ENCODE measurements around the gene PTPRG. TPM values are rescaled to one million over a fixed set of nuclear protein-coding genes. Genes with fewer than 3 reads are reported as not detected.
"Not testable (repeated sequence)": the region's sequence is repeated elsewhere in the genome, so short reads cannot be mapped to it uniquely, and the experiment has no call there.

PTPRG gene
- total RNA-seq, 4 donors from 2014 or later: 21.1 to 54.2 (median 30.6) TPM

DNA sequence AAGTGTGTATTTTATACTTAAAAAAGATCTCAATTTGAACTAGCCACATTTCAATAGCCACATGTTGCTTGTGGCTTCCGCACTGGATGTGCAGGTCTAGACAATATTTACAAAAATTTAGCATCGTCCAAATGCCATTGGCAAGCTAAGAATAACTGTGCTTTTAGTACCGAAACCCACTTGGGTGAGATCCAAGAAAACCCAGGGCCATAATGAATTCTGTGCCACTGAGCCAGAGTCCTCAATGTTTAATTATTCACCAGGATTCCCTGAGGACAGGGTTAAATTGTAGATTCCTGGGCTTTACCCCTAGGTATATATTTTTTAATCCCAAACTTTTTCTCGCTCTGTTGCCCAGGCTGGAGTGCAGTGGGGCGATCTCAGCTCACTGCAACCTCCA lies 22.9 kb upstream of the PTPRG start:
- in situ Hi-C loops (cut with MboI; ENCODE audit: low sequenced_read_pairs in 4 of 4): loop anchor here in 1 of 4 donors (25.0 kb wide), 1 partner anchor 276 kb away; the partner anchor contains the start of gene FHIT

DNA sequence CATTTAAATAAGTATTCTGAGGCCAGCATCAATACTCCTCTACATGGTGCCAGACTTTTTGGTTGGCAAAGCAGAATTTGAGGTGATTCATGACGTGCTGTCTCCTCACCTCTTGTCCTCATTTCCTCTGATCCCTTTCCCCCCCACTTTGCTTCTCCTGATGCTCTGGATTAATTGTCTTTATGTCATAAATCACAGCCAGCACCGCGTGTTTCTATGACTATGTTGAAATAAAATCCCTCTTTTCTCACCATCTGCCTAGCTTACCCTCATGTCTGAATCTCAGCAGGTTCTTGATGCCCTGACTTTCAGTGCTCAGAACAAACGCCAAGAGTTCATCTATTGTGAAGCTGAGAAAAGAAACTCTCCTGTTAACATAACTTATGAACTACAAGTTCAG lies 19.7 kb upstream of the PTPRG start:
- intact Hi-C loops (cut with DNase I; ENCODE audit: low total_unique reads): no loop called here
- no peak for DNase-seq
- TF ChIP-seq CTCF (IDR thresholded peaks at IDR 0.05 in 4 of 5, conservative IDR thresholded peaks at IDR 0.05 in 1 of 5) (no peak), POLR2A (IDR thresholded peaks at IDR 0.05) (no peak)
- H3K27ac ChIP-seq: no peak overlapping the region
- in situ Hi-C loops (cut with MboI; ENCODE audit: low sequenced_read_pairs in 4 of 4): loop anchor here in 1 of 4 donors (25.0 kb wide), 1 partner anchor 279 kb away; the partner anchor contains the start of gene FHIT
- no peaks in the 10 kb centered on the region for H3K36me3 ChIP-seq
- H3K9me3 ChIP-seq: no peaks in the 10 kb centered on the region
- H3K4me1 ChIP-seq: no peaks in the 10 kb centered on the region
- no peaks in the 10 kb centered on the region for H3K27me3 ChIP-seq
- H3K4me3 ChIP-seq: no peak overlapping the region
- ATAC-seq: no peak

More for the DNA sequence above, 22.9 kb upstream of the PTPRG start:
- Histone ChIP-seq H3K4me3 (no peak overlapping the region), H3K4me1 (no peaks in the 10 kb centered on the region), H3K27ac (no peak overlapping the region), H3K27me3 (no peaks in the 10 kb centered on the region), H3K36me3 (no peaks in the 10 kb centered on the region), H3K9me3 (no peaks in the 10 kb centered on the region)
- ATAC-seq (no peak), DNase-seq (no peak)
- TF ChIP-seq CTCF (IDR thresholded peaks at IDR 0.05 in 4 of 5, conservative IDR thresholded peaks at IDR 0.05 in 1 of 5) (no peak), POLR2A (IDR thresholded peaks at IDR 0.05) (no peak)
- intact Hi-C loops (cut with DNase I; ENCODE audit: low total_unique reads): no loop called here

DNA sequence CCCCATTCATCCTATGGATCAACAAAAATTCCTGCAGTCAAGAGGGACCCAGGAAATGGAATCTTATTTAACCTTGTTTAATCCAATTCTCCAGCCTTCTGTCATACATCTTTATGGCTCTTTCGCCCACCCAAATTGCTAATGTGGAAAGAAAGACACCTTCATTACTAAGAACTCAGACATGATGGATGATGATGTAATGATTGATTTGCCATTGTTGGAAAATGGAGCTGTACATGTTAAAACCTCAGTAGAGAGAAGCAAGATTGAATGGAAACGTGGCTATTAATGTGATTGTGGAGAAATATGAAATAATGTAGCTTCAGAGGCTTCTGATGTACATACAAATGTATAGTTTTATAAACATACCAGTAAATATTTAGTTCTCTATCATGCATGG lies 15.7 kb upstream of the PTPRG start:
- in situ Hi-C loops (cut with MboI; ENCODE audit: low sequenced_read_pairs in 4 of 4): loop anchor here in 1 of 4 donors (25.0 kb wide), 1 partner anchor 283 kb away; the partner anchor contains the start of gene FHIT
- H3K4me1 ChIP-seq: no peaks in the 10 kb centered on the region
- no peak for ATAC-seq
- H3K4me3 ChIP-seq: no peak overlapping the region
- intact Hi-C loops (cut with DNase I; ENCODE audit: low total_unique reads): no loop called here
- H3K9me3 ChIP-seq: no peaks in the 10 kb centered on the region
- no peak overlapping the region for H3K27ac ChIP-seq
- TF ChIP-seq CTCF (IDR thresholded peaks at IDR 0.05 in 4 of 5, conservative IDR thresholded peaks at IDR 0.05 in 1 of 5) (no peak), POLR2A (IDR thresholded peaks at IDR 0.05) (no peak)
- H3K27me3 ChIP-seq: no peaks in the 10 kb centered on the region
- DNase-seq: no peak
- H3K36me3 ChIP-seq: no peaks in the 10 kb centered on the region

GRCh38 chr3:61547625-61548024 lies 13.7 kb upstream of the PTPRG start:
- no peaks in the 10 kb centered on the region for H3K27me3 ChIP-seq
- H3K9me3 ChIP-seq: no peaks in the 10 kb centered on the region
- no peaks in the 10 kb centered on the region for H3K36me3 ChIP-seq
- TF ChIP-seq CTCF (IDR thresholded peaks at IDR 0.05 in 4 of 5, conservative IDR thresholded peaks at IDR 0.05 in 1 of 5): no peak
- TF ChIP-seq POLR2A (IDR thresholded peaks at IDR 0.05): no peak
- in situ Hi-C loops (cut with MboI; ENCODE audit: low sequenced_read_pairs in 4 of 4): loop anchor here in 1 of 4 donors (25.0 kb wide), 1 partner anchor 285 kb away; the partner anchor contains the start of gene FHIT
- DNase-seq (no peak), ATAC-seq (no peak)
- intact Hi-C loops (cut with DNase I; ENCODE audit: low total_unique reads): no loop called here
- no peak overlapping the region for H3K27ac ChIP-seq
- no peak overlapping the region for H3K4me3 ChIP-seq
- H3K4me1 ChIP-seq: no peaks in the 10 kb centered on the region

- DNase-seq; H3K4me1 ChIP-seq; H3K27me3 ChIP-seq; H3K27ac ChIP-seq; H3K9me3 ChIP-seq; ATAC-seq; H3K4me3 ChIP-seq; intact Hi-C loops (cut with DNase I; ENCODE audit: low total_unique reads); H3K36me3 ChIP-seq: not testable (repeated sequence)
- in situ Hi-C loops (cut with MboI; ENCODE audit: low sequenced_read_pairs in 4 of 4): loop anchor here (25.0 kb wide), 3 partner anchors 285 to 385 kb away; no protein-coding TSS in a partner anchor
These were observed 8.7 kb upstream of the PTPRG start for GRCh38 chr3:61552704-61553103.
